Activated B cell treated with CpG ODN at 0.5 μM for 24 hours (primary cell): ENCODE data around the gene SLC38A8. TPM values are rescaled to one million over a fixed set of nuclear protein-coding genes. Genes with fewer than 3 reads are reported as not detected.

ENCODE experiments used
- ATAC-seq: fragments of 200-7000 bp; cut with Tn5 transposase; one replicate; pipeline ENCODE4 v1.10.0; 2021; ENCODE audit warnings: low read depth, mild to moderate bottlenecking, moderate library complexity
- CTCF ChIA-PET: fragments of 350-600 bp; sonication (Branson Sonifier 250); formaldehyde crosslinking; loops from one replicate; lab custom pipeline; 2021; ENCODE audit warnings: antibody characterized with exemption; lab: Charles Lee
- POLR2A ChIA-PET: fragments of 350-600 bp; sonication (Branson Sonifier 250); formaldehyde crosslinking; loops from one replicate; lab custom pipeline; 2021; ENCODE audit warnings: antibody characterized with exemption; lab: Charles Lee
- DNase-seq: peaks from one replicate; pipeline ENCODE4 v3.0.0; 2022
- H3K27ac Mint-ChIP-seq: one replicate; pipeline ENCODE4 v1.8.0; 2020; ENCODE audit warnings: mixed read lengths
- H3K27me3 Mint-ChIP-seq: one replicate; pipeline ENCODE4 v1.8.0; 2021; ENCODE audit warnings: mixed read lengths
- H3K36me3 Mint-ChIP-seq: one replicate; pipeline ENCODE4 v1.8.0; 2021; ENCODE audit warnings: low read depth, mixed read lengths
- H3K4me1 Mint-ChIP-seq: one replicate; pipeline ENCODE4 v1.8.0; 2021; ENCODE audit warnings: mixed read lengths
- H3K4me3 Mint-ChIP-seq: one replicate; pipeline ENCODE4 v1.8.0; 2020; ENCODE audit warnings: mild to moderate bottlenecking, mixed read lengths
- H3K9me3 Mint-ChIP-seq: one replicate; pipeline ENCODE4 v1.8.0; 2020; ENCODE audit warnings: mixed read lengths
- CTCF ChIP-seq: fragments of 200-600 bp; IDR thresholded peaks from one replicate; pipeline ENCODE4 v1.8.0; 2022; ENCODE audit warnings: antibody characterized with exemption, mild to moderate bottlenecking
- intact Hi-C: fragments of 100-400 bp; cut with micrococcal nuclease; formaldehyde crosslinking; loops from one replicate; pipeline ENCODE4 v1.15.1; 2024
- total RNA-seq: library from RNA; stranded (reverse); gene quantifications from 2 replicates; pipeline ENCODE4 v1.2.3, GENCODE V29; 2022

Gene SLC38A8
- total RNA-seq, 1 donor from 2014 or later, result not detected

- Mint-ChIP-seq H3K4me1 (peaks cover 4% of the 10 kb centered on the region), H3K36me3 (peaks cover 92% of the 10 kb centered on the region), H3K9me3 (no peaks in the 10 kb centered on the region), H3K4me3 (no peak overlapping the region), H3K27me3 (no peaks in the 10 kb centered on the region), H3K27ac (no peak overlapping the region)
- intact Hi-C loops, result loop anchor here (10.0 kb wide), 1 partner anchor 143 kb away; no protein-coding TSS in a partner anchor
- POLR2A ChIA-PET, result no interaction called here
- DNase-seq, result no peak
- no peak for TF ChIP-seq CTCF
- CTCF ChIA-PET, result no interaction called here
- ATAC-seq, result no peak
Measured at GRCh38 chr16:84068041-84068440, 25.4 kb upstream of the SLC38A8 start.

- ChIA-PET POLR2A (no interaction called here), CTCF (no interaction called here)
- peaks cover 94% of the 10 kb centered on the region for H3K36me3 Mint-ChIP-seq
- no peak for TF ChIP-seq CTCF
- H3K9me3 Mint-ChIP-seq, result no peaks in the 10 kb centered on the region
- DNase-seq (no peak), ATAC-seq (no peak)
- peaks cover 4% of the 10 kb centered on the region for H3K4me1 Mint-ChIP-seq
- H3K4me3 Mint-ChIP-seq, result no peak overlapping the region
- H3K27me3 Mint-ChIP-seq, result no peaks in the 10 kb centered on the region
- intact Hi-C loops, result loop anchor here (10.0 kb wide), 1 partner anchor 143 kb away; no protein-coding TSS in a partner anchor
- H3K27ac Mint-ChIP-seq, result no peak overlapping the region
Measured at GRCh38 chr16:84067640-84068039, 25.0 kb upstream of the SLC38A8 start.

GRCh38 chr16:84065536-84066132 is 23.0 kb upstream of the SLC38A8 start:
- Mint-ChIP-seq H3K4me1 (peaks cover 4% of the 10 kb centered on the region), H3K27ac (no peak overlapping the region), H3K27me3 (no peaks in the 10 kb centered on the region), H3K4me3 (no peak overlapping the region), H3K36me3 (peaks cover 92% of the 10 kb centered on the region), H3K9me3 (no peaks in the 10 kb centered on the region)
- intact Hi-C loops, result loop anchor here (1.0 to 10.0 kb wide), 2 partner anchors 109 to 141 kb away; no protein-coding TSS in a partner anchor
- ChIA-PET CTCF (interaction anchor here (0.9 to 2.2 kb wide), 11 partner anchors 12 to 241 kb away, joined by 3 to 12 read pairs (median 5); partner anchors contain the start of genes MBTPS1 and TAF1C), POLR2A (interaction anchor here (0.5 kb wide), 1 partner anchor 1585 kb away, joined by 7 read pairs; no protein-coding TSS in a partner anchor)
- ATAC-seq (no peak), DNase-seq (no peak)
- TF ChIP-seq CTCF, result no peak

DNA sequence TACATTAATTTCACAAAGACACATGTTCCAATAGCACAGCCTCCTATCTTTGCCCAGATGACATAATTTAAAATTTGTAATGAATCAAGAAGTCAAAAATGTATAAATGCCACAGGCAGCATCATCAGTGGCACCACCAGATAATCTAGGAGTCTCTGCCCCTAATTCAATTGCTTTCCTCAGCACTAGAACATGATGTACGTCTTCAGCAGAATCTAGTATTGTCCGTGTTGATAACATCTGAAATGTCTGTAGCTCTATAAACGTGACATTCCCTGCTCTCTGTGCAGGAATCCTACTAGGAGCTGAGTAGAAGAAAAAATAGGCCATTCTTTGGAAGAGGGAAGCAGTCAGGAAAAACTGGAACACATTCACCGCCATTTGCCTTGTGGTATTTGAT is 21.4 kb upstream of the SLC38A8 start:
- DNase-seq (no peak), ATAC-seq (no peak)
- Mint-ChIP-seq H3K27ac (no peak overlapping the region), H3K27me3 (no peaks in the 10 kb centered on the region), H3K36me3 (peaks cover 92% of the 10 kb centered on the region), H3K4me1 (no peaks in the 10 kb centered on the region), H3K9me3 (no peaks in the 10 kb centered on the region), H3K4me3 (no peak overlapping the region)
- intact Hi-C loops, result loop anchor here (10.0 kb wide), 1 partner anchor 139 kb away; no protein-coding TSS in a partner anchor
- TF ChIP-seq CTCF, result no peak
- POLR2A ChIA-PET, result no interaction called here
- CTCF ChIA-PET, result interaction anchor here (0.7 to 2.2 kb wide), 3 partner anchors 13 to 237 kb away, joined by 3 to 6 read pairs (median 3); no protein-coding TSS in a partner anchor
